ENCODE data around the gene TMEM168.

GRCh38 chr7:112799448-112800120, 9.4 kb upstream of the TMEM168 start:
- TF ChIP-seq CTCF (conservative IDR thresholded peaks at IDR 0.05 in 1 of 2, IDR thresholded peaks at IDR 0.05 in 1 of 2; ENCODE audit: extremely low read depth in 1 of 2, insufficient read depth in 1 of 2, low read depth in 1 of 2, low read length in 2 of 2) (no peak), EZH2 (IDR thresholded peaks at IDR 0.05; ENCODE audit: borderline replicate concordance, low read length) (no peak)

Measured in mammary epithelial cell (primary cell).